IMR-90 (cell line): Measurements from ENCODE around the gene RNF130. TPM values are rescaled to one million over a fixed set of nuclear protein-coding genes. Genes with fewer than 3 reads are reported as not detected.

ENCODE experiments used
- ATAC-seq: fragments of 200-7000 bp; cut with Tn5 transposase; 2 replicates; pipeline ENCODE4 v1.9.1; 2020; ENCODE audit warnings: low read depth, mild to moderate bottlenecking, moderate library complexity
- BruUV-seq: library from RNA; stranded (reverse); fragments of 400-500 nt; replicated peaks from 2 replicates; lab custom pipeline; 2021; lab: Mats Ljungman, UMichigan
- CTCF ChIA-PET: fragments of 300-600 bp; formaldehyde crosslinking; extraction: SDS; loops from one replicate; lab custom pipeline; 2021; ENCODE audit warnings: antibody characterized with exemption; lab: Yijun Ruan, JAX
- POLR2A ChIA-PET: fragments of 300-600 bp; sonication (Branson Sonifier 250); formaldehyde crosslinking; loops from one replicate; lab custom pipeline; 2022; ENCODE audit warnings: antibody characterized with exemption; ENCODE audit not compliant: unreplicated experiment; lab: Charles Lee
- DNase-seq: peaks from one replicate; pipeline ENCODE4 v3.0.0; 2013
- H2AFZ ChIP-seq: replicated peaks from 2 replicates; pipeline ENCODE3; 2013; ENCODE audit warnings: low read length, mild to moderate bottlenecking; ENCODE audit not compliant: poor library complexity
- H2AK5ac ChIP-seq: 2 replicates; pipeline ENCODE4 v1.6.1; 2013; ENCODE audit warnings: low read depth, low read length, inconsistent platforms
- H2AK9ac ChIP-seq: replicated peaks from 2 replicates; pipeline ENCODE3; 2013; ENCODE audit warnings: mild to moderate bottlenecking, low read depth, low read length, moderate library complexity; ENCODE audit not compliant: poor library complexity
- H2BK120ac ChIP-seq: 2 replicates; pipeline ENCODE4 v1.6.1; 2013; ENCODE audit warnings: low read depth, low read length, inconsistent platforms
- H2BK15ac ChIP-seq: 3 replicates; pipeline ENCODE4 v1.6.1; 2013; ENCODE audit warnings: low read depth, low read length, inconsistent platforms
- H2BK20ac ChIP-seq: 2 replicates; pipeline ENCODE4 v1.6.1; 2013; ENCODE audit warnings: low read depth, mild to moderate bottlenecking, inconsistent platforms, low read length, moderate library complexity
- H2BK5ac ChIP-seq: 2 replicates; pipeline ENCODE4 v1.6.1; 2013; ENCODE audit warnings: mild to moderate bottlenecking, low read depth, low read length, inconsistent platforms; ENCODE audit not compliant: poor library complexity, severe bottlenecking
- H3K14ac ChIP-seq: replicated peaks from 2 replicates; pipeline ENCODE4 v1.6.1; 2013; ENCODE audit warnings: low read depth, low read length, inconsistent platforms
- H3K18ac ChIP-seq: 2 replicates; pipeline ENCODE4 v1.6.1; 2013; ENCODE audit warnings: low read depth, low read length, control low read depth
- H3K23ac ChIP-seq: 2 replicates; pipeline ENCODE4 v1.6.1; 2013; ENCODE audit warnings: low read depth, low read length, inconsistent platforms
- H3K27ac ChIP-seq: 2 replicates; pipeline ENCODE4 v1.5.1; 2013; ENCODE audit warnings: mild to moderate bottlenecking, control low read depth, low read length; ENCODE audit not compliant: insufficient read depth
- H3K27me3 ChIP-seq: 2 replicates; pipeline ENCODE4 v1.6.1; 2013; ENCODE audit warnings: low read length; ENCODE audit not compliant: control insufficient read depth, insufficient read depth
- H3K36me3 ChIP-seq: 2 replicates; pipeline ENCODE4 v1.6.1; 2013; ENCODE audit warnings: low read length, mixed read lengths; ENCODE audit not compliant: control insufficient read depth, insufficient read depth
- H3K4ac ChIP-seq: 2 replicates; pipeline ENCODE4 v1.6.1; 2013; ENCODE audit warnings: low read depth, low read length, inconsistent platforms
- H3K4me1 ChIP-seq: 2 replicates; pipeline ENCODE4 v1.6.1; 2013; ENCODE audit warnings: low read length, mixed read lengths; ENCODE audit not compliant: control insufficient read depth, insufficient read depth
- H3K4me2 ChIP-seq: 2 replicates; pipeline ENCODE4 v1.6.1; 2013; ENCODE audit warnings: low read depth, mild to moderate bottlenecking, control low read depth, low read length, moderate library complexity
- H3K4me3 ChIP-seq: 2 replicates; pipeline ENCODE4 v1.5.1; 2013; ENCODE audit warnings: low read depth, mild to moderate bottlenecking, control low read depth, low read length, moderate library complexity; ENCODE audit not compliant: insufficient read depth
- H3K56ac ChIP-seq: 2 replicates; pipeline ENCODE4 v1.6.1; 2013; ENCODE audit warnings: low read length, inconsistent platforms; ENCODE audit not compliant: insufficient read depth; ENCODE audit errors: extremely low read depth
- H3K79me1 ChIP-seq, 2 experiments: 2 replicates each; pipeline ENCODE4 v1.6.1; 2013; ENCODE audit warnings: low read length in 2 of 2, inconsistent platforms in 1 of 2, low read depth in 1 of 2
- H3K9ac ChIP-seq: 2 replicates; pipeline ENCODE4 v1.6.1; 2013; ENCODE audit warnings: low read depth, low read length, control low read depth
- H3K9me1 ChIP-seq: 2 replicates; pipeline ENCODE4 v1.6.1; 2013; ENCODE audit warnings: low read length, inconsistent platforms; ENCODE audit not compliant: insufficient read depth
- H3K9me3 ChIP-seq: 2 replicates; pipeline ENCODE4 v1.6.1; 2013; ENCODE audit warnings: low read length; ENCODE audit not compliant: control insufficient read depth, insufficient read depth
- H4K20me1 ChIP-seq: 2 replicates; pipeline ENCODE4 v1.6.1; 2013; ENCODE audit warnings: low read length, inconsistent platforms; ENCODE audit not compliant: insufficient read depth
- H4K5ac ChIP-seq: 2 replicates; pipeline ENCODE4 v1.6.1; 2013; ENCODE audit warnings: mild to moderate bottlenecking, low read depth, low read length, control low read depth
- H4K8ac ChIP-seq, 2 experiments: 2 replicates each; pipeline ENCODE4 v1.6.1; 2013; ENCODE audit warnings: low read depth in 2 of 2, low read length in 2 of 2, control low read depth in 1 of 2, inconsistent platforms in 1 of 2
- H4K91ac ChIP-seq: 2 replicates; pipeline ENCODE4 v1.6.1; 2013; ENCODE audit warnings: low read depth, low read length, inconsistent platforms; ENCODE audit not compliant: insufficient read depth
- CHD1 ChIP-seq: IDR thresholded peaks from 2 replicates; pipeline ENCODE4 v1.6.1; 2012; ENCODE audit warnings: low read depth, low read length, improper control_type of control experiment
- FOS ChIP-seq: fragments of 150-350 bp; IDR thresholded peaks from 2 replicates; pipeline ENCODE4 v1.6.1; 2016; ENCODE audit warnings: low read depth, low read length
- MAFK ChIP-seq: IDR thresholded peaks from 2 replicates; pipeline ENCODE4 v1.6.1; 2012; ENCODE audit warnings: low read depth, low read length, improper control_type of control experiment
- MXI1 ChIP-seq: IDR thresholded peaks from 2 replicates; pipeline ENCODE4 v1.6.1; 2012; ENCODE audit warnings: low read depth, mild to moderate bottlenecking, low read length, moderate library complexity, borderline replicate concordance
- WGBS, 2 experiments: methylation state at CpG; one replicate each; pipeline versions ENCODE4 v1.1.5 to v1.1.7; 2013; ENCODE audit warnings: missing lambda C conversion rate in 2 of 2; ENCODE audit not compliant: insufficient read length in 1 of 2; ENCODE audit errors: extremely low coverage in 2 of 2; 5-methylcytosine and 5-hydroxymethylcytosine counted together
- dilution Hi-C: fragments of 300-500 bp; cut with HindIII; formaldehyde crosslinking; loops from one replicate; pipeline ENCODE4 v1.14.3; 2018; ENCODE audit warnings: low sequenced_read_pairs; ENCODE audit not compliant: unreplicated experiment
- in situ Hi-C: fragments of 300-500 bp; cut with MboI; formaldehyde crosslinking; loops from 3 replicates; pipeline ENCODE4 v1.14.3; 2019; ENCODE audit warnings: low sequenced_read_pairs, inconsistent platforms, mixed read lengths
- intact Hi-C: fragments of 100-400 bp; cut with micrococcal nuclease; formaldehyde crosslinking; loops from 2 replicates; pipeline ENCODE4 v1.10.0; 2022
- polyA plus RNA-seq, 3 experiments: library from polyadenylated mRNA; depleted of rRNA; stranded (reverse); fragments of >200 nt; gene quantifications; 2 replicates each; pipeline ENCODE4 v1.2.3, GENCODE V29; 2012; ENCODE audit warnings: low replicate concordance in 1 of 3
- total RNA-seq: library from RNA; depleted of rRNA; stranded (reverse); fragments of >200 nt; gene quantifications from 2 replicates; pipeline ENCODE4 v1.2.3, GENCODE V29; 2012
- TF ChIP-seq, protein P1 (sequence below): fragments of 150-350 bp; IDR thresholded peaks from 2 replicates; pipeline ENCODE4 v1.6.1; 2016; ENCODE audit warnings: low read depth, mild to moderate bottlenecking, low read length, moderate library complexity, borderline replicate concordance

The RNF130 gene
- total and polyA plus RNA-seq, 2 of the 4 experiments (the other 2 are of a cell fraction): 12.9 to 21.7 TPM

DNA sequence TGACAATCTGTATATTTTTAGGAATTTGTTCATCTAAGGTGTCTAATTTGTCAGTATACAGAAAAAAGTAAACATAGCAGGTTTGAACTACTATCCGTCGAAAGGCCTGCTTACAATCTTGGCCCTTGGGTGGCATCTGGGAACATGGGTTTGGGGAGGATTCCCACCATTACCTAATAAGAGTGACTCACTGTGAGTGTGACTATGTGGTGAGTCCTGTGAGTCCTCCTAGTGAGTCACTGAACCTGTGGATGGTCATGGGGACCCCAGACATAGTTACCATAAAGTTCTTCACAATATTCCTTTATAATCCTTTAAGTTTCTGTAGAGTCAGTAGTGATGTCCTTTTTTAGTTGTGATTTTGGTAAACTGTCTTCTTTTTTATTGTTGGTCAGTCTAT, 37.0 kb downstream of the RNF130 start:
- Histone ChIP-seq H2AFZ (no peak overlapping the region), H3K4me1 (no peaks in the 10 kb centered on the region), H2BK15ac (no peak overlapping the region), H3K23ac (no peak overlapping the region), H3K9me3 (peaks cover 11% of the 10 kb centered on the region), H4K8ac (no peak overlapping the region), H3K27ac (no peak overlapping the region), H2AK5ac (no peak overlapping the region), H3K9me1 (no peaks in the 10 kb centered on the region), H3K4ac (no peak overlapping the region), H4K20me1 (no peaks in the 10 kb centered on the region), H3K56ac (no peak overlapping the region), H3K4me2 (no peak overlapping the region), H3K79me1 (no peaks in the 10 kb centered on the region), H2BK120ac (no peak overlapping the region), H2BK20ac (no peak overlapping the region), H4K5ac (no peak overlapping the region), H3K4me3 (no peak overlapping the region), H2BK5ac (no peak overlapping the region), H3K27me3 (no peaks in the 10 kb centered on the region), H3K14ac (no peak overlapping the region), H3K36me3 (peaks cover 13% of the 10 kb centered on the region), H3K18ac (no peak overlapping the region), H2AK9ac (no peak overlapping the region), H3K9ac (no peak overlapping the region), H4K91ac (no peak overlapping the region)
- POLR2A ChIA-PET: no interaction called here
- intact Hi-C loops (no loop called here), in situ Hi-C loops (no loop called here), dilution Hi-C loops (no loop called here)
- CTCF ChIA-PET: no interaction called here
- no peak for TF ChIP-seq CHD1
- TF ChIP-seq MXI1: no peak
- peak; percentile 54 for TF ChIP-seq FOS
- TF ChIP-seq, protein P1, sequence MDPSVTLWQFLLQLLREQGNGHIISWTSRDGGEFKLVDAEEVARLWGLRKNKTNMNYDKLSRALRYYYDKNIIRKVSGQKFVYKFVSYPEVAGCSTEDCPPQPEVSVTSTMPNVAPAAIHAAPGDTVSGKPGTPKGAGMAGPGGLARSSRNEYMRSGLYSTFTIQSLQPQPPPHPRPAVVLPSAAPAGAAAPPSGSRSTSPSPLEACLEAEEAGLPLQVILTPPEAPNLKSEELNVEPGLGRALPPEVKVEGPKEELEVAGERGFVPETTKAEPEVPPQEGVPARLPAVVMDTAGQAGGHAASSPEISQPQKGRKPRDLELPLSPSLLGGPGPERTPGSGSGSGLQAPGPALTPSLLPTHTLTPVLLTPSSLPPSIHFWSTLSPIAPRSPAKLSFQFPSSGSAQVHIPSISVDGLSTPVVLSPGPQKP: no peak
- no peak for TF ChIP-seq MAFK
- peak; percentile 63 for DNase-seq
- WGBS, 2 experiments: no CpG with 5 or more reads among the region's 2 CpGs
- ATAC-seq: no peak
- BruUV-seq: no TSS peak
